Left colon (tissue), 2 donors: ENCODE results near the gene GARIN5A. TPM values are rescaled to one million over a fixed set of nuclear protein-coding genes. Genes with fewer than 3 reads are reported as not detected.
"Not testable (repeated sequence)": the region's sequence is repeated elsewhere in the genome, so short reads cannot be mapped to it uniquely, and the experiment has no call there.

Experiments used
- ATAC-seq: fragments of 200-7000 bp; cut with Tn5 transposase; one replicate; pipeline ENCODE4 v1.9.1; 2020; ENCODE audit warnings: mild to moderate bottlenecking, moderate library complexity
- DNase-seq, 2 donors: peaks; one replicate each; pipeline ENCODE4 v3.0.0-alpha.2; 2020
- intact Hi-C, 2 donors: fragments of 100-400 bp; cut with DNase I in 1 of 2; cut with micrococcal nuclease in 1 of 2; formaldehyde crosslinking; loops; one replicate each; pipeline versions ENCODE4 v1.11.2 to v1.14.0; 2022; cut with DNase I, micrococcal nuclease
- total RNA-seq, 2 donors: library from RNA; stranded (reverse); fragmentation: NEBNext Ultra II Directional; extraction: Animal tissue kit (Norgen Biotek cat#: 25700); gene quantifications; one replicate each; pipeline ENCODE4 v1.2.1, GENCODE V29; 2021
- donor health status: DM: no; HTN: no; CAD: no.
- donor health status: DM: yes; HTN: yes; CAD: no.

Gene GARIN5A
- total RNA-seq, 2 donors from 2014 or later: 1.5 to 3.1 TPM

- DNase-seq (no peak), ATAC-seq (no peak)
- intact Hi-C loops: no loop called here
Measured at GRCh38 chr19:50451223-50451534, 25.5 kb downstream of the GARIN5A start.

GRCh38 chr19:50450369-50451222, 26.1 kb downstream of the GARIN5A start:
- no peak for ATAC-seq
- intact Hi-C loops: no loop called here
- DNase-seq: no peak

GRCh38 chr19:50449236-50449899, 27.3 kb downstream of the GARIN5A start:
- ATAC-seq: no peak
- no peak for DNase-seq
- intact Hi-C loops: no loop called here

GRCh38 chr19:50447750-50448149, 28.9 kb downstream of the GARIN5A start:
- no peak for DNase-seq
- no peak for ATAC-seq
- intact Hi-C loops: no loop called here

- no peak for ATAC-seq
- DNase-seq: no peak
- intact Hi-C loops: no loop called here
Measured at GRCh38 chr19:50447053-50447452, 29.6 kb downstream of the GARIN5A start.

- intact Hi-C loops: no loop called here
- no peak for ATAC-seq
- DNase-seq: no peak
Measured at GRCh38 chr19:50444059-50444458, 32.6 kb downstream of the GARIN5A start.

GRCh38 chr19:50439130-50439529, 37.5 kb downstream of the GARIN5A start:
- DNase-seq, intact Hi-C loops, ATAC-seq: not testable (repeated sequence)

DNA sequence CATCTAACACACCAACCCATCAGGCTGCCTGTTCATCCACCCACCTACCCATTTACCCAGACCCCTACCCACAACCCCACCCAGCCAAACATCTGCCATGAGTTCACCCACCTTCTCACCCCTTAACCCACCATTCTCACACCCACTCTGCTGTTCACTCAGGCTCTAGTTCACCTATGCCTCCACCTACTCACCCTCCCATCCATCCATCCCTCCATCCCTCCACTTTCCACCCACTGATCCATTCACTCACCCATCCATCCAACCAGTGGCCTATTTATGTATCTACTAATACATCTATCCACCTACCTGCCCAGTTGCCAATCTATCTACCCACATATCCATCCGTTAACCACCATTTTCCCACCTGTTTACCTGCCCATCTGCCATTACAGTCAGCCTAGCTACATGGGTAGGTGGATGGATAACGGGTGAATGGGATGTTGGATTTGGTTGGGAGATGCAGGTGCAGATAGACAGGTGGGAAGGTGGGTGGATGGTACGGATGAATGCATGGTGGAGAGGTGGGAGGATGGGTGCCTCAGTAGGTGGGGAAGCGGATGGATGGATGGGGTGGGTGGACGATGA, 38.7 kb downstream of the GARIN5A start:
- intact Hi-C loops: no loop called here
- DNase-seq: no peak
- ATAC-seq: no peak

DNA sequence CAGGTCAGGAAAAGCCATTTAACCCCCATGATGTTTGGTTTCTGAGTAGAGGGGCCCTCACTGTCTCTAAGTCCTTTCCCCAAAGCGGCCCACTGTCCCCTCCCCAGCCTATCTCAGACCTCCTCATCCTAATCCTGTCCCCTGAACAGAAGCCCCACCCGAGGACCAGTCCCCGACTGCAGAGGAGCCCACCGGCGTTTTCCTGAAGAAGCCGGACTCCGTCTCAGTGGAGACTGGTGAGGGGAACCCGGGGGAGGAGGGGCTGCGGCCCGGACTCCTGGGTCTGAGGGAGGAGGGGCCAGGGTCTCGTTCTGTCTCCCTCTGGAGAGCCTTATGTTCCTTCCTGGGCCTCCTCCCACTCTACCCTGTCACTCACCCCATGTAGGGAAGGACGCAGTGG, 41.0 kb downstream of the GARIN5A start:
- DNase-seq: no peak
- intact Hi-C loops: no loop called here
- no peak for ATAC-seq

DNA sequence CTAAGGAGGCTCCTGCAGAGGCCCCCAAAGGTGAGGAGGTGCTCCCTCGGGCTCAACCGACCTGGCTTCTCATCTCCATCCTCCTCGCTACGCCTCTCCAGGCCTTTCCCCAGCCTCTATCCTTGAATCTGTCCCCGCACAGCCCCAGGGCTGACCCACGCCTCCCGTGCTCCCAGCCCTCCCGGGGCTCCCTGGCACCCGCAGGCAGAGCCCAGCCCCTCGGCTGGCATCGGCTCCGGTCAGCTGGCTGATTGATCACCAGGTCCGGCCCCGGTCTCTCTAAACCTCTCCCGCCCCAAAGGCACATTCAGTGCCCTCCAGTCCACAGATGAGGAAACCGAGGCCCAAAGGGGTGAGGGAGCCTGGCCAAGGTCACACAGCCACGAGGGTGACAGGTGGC, 41.4 kb downstream of the GARIN5A start:
- no peak for ATAC-seq
- intact Hi-C loops: no loop called here
- no peak for DNase-seq

GRCh38 chr19:50434525-50434924, 42.1 kb downstream of the GARIN5A start:
- intact Hi-C loops: no loop called here
- ATAC-seq (no peak), DNase-seq (no peak)

GRCh38 chr19:50433201-50434180, 43.2 kb downstream of the GARIN5A start:
- DNase-seq: no peak
- no peak for ATAC-seq
- intact Hi-C loops: no loop called here

GRCh38 chr19:50432221-50433028, 44.2 kb downstream of the GARIN5A start, which contains the start of gene MYBPC2:
TSS of gene MYBPC2 (plus strand) at chr19:50432892. CDS start at chr19:50432954, 62 bp downstream.
- peak in 1 of 2 donors; percentile 46 for DNase-seq

GRCh38 chr19:50431343-50432220, 45.1 kb downstream of the GARIN5A start:
- DNase-seq: peak; percentile 70 to 88
- intact Hi-C loops: no loop called here
- ATAC-seq: peak; percentile 80

More at GRCh38 chr19:50432221-50433028, 44.2 kb downstream of the GARIN5A start, which contains the start of gene MYBPC2:
- ATAC-seq: peak; percentile 16
- intact Hi-C loops: no loop called here

DNA sequence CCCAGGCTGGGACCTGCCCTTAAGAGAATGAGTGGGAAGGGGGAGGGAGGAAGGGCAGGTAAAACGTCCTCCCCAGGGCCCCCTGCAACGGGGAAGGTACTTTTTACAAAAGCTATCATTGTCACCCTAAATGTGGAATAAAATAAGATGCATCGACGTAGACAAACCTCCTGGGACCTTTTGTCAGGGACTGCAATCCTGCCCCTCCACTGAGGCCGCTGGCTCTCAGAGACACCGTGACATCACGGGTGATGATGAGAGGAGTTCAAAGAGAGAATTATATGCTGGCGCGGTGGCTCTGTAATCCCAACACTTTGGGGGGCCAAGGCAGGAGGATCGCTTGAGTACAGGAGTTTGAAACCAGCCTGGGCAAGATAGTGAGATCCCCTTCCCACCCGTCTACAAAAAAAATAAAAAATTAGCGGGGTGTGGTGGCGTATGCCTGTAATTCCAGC, 45.7 kb downstream of the GARIN5A start:
- intact Hi-C loops: no loop called here
- DNase-seq (no peak), ATAC-seq (peak; percentile 9)

GRCh38 chr19:50428772-50429463, 47.7 kb downstream of the GARIN5A start:
- ATAC-seq (no peak), DNase-seq (no peak)
- intact Hi-C loops: no loop called here
